Thymus (tissue), 11 donors: ENCODE data around the gene SNX20. TPM values are rescaled to one million over a fixed set of nuclear protein-coding genes. Genes with fewer than 3 reads are reported as not detected.

Experiments used
- DNase-seq, 9 donors: peaks; one replicate each; pipeline ENCODE4 v3.0.0-alpha.2; 2013; ENCODE audit warnings: low spot score in 9 of 9, low read depth in 6 of 9, missing footprints in 1 of 9
- H3K27ac ChIP-seq, 2 donors: one replicate each; pipeline ENCODE4 v1.5.1; 2013; ENCODE audit warnings: control low read depth in 1 of 2, low read depth in 1 of 2, low read length in 1 of 2, mild to moderate bottlenecking in 1 of 2, moderate library complexity in 1 of 2
- H3K27me3 ChIP-seq, 2 donors: one replicate each; pipeline ENCODE4 v1.5.1; 2013; ENCODE audit warnings: low read length in 1 of 2; ENCODE audit not compliant: control insufficient read depth in 2 of 2, insufficient read depth in 1 of 2
- H3K36me3 ChIP-seq, 2 donors: one replicate each; pipeline ENCODE4 v1.5.1; 2013; ENCODE audit warnings: low read length in 1 of 2, mild to moderate bottlenecking in 1 of 2, moderate library complexity in 1 of 2; ENCODE audit not compliant: control insufficient read depth in 2 of 2, insufficient read depth in 2 of 2
- H3K4me1 ChIP-seq, 2 donors: one replicate each; pipeline ENCODE4 v1.5.1; 2013; ENCODE audit warnings: low read length in 2 of 2; ENCODE audit not compliant: control insufficient read depth in 2 of 2, insufficient read depth in 2 of 2
- H3K4me3 ChIP-seq, 2 donors: one replicate each; pipeline ENCODE4 v1.5.1; 2013; ENCODE audit warnings: low read length in 2 of 2, control low read depth in 1 of 2, mild to moderate bottlenecking in 1 of 2
- H3K9me3 ChIP-seq, 2 donors: one replicate each; pipeline ENCODE4 v1.5.1; 2013; ENCODE audit warnings: low read length in 1 of 2, mild to moderate bottlenecking in 1 of 2; ENCODE audit not compliant: control insufficient read depth in 2 of 2, insufficient read depth in 1 of 2
- WGBS: extraction: QIAGEN DNeasy Blood & Tissue Kit; methylation state at CpG from one replicate; pipeline ENCODE4 v1.1.7; 2013; 5-methylcytosine and 5-hydroxymethylcytosine counted together
- polyA plus RNA-seq: library from polyadenylated mRNA; stranded (reverse); fragments of 200-250 nt; gene quantifications from one replicate; pipeline ENCODE4 v1.2.3, GENCODE V29; 2013
- total RNA-seq: library from RNA; stranded (reverse); fragments of 120-200 nt; gene quantifications from one replicate; pipeline ENCODE4 v1.2.4, GENCODE V29; 2013
- donor health status: healthy.

Gene SNX20
- total and polyA plus RNA-seq, 2 donors, result 25.0 to 34.2 TPM

- no peaks in the 10 kb centered on the region for H3K36me3 ChIP-seq
- no peaks in the 10 kb centered on the region for H3K9me3 ChIP-seq
- H3K27me3 ChIP-seq, result no peaks in the 10 kb centered on the region
- no peak for DNase-seq
- no peaks in the 10 kb centered on the region for H3K4me1 ChIP-seq
- 97% methylated on average over 10 of the region's 10 CpGs for whole genome bisulfite sequencing
- H3K4me3 ChIP-seq, result no peak overlapping the region
- no peak overlapping the region for H3K27ac ChIP-seq
Observed at GRCh38 chr16:50636753-50637374, 44.2 kb downstream of the SNX20 start.

- Histone ChIP-seq H3K4me1 (no peaks in the 10 kb centered on the region), H3K27me3 (no peaks in the 10 kb centered on the region), H3K27ac (no peak overlapping the region), H3K36me3 (no peaks in the 10 kb centered on the region), H3K4me3 (no peak overlapping the region), H3K9me3 (no peaks in the 10 kb centered on the region)
- DNase-seq, result no peak
- 82% methylated on average over 17 of the region's 17 CpGs for WGBS
Observed at GRCh38 chr16:50635505-50636392, 45.4 kb downstream of the SNX20 start.

- Histone ChIP-seq H3K9me3 (no peaks in the 10 kb centered on the region), H3K27ac (no peak overlapping the region), H3K36me3 (no peaks in the 10 kb centered on the region), H3K4me1 (no peaks in the 10 kb centered on the region), H3K27me3 (no peaks in the 10 kb centered on the region), H3K4me3 (no peak overlapping the region)
- 87% methylated on average over 1 of the region's 1 CpG for WGBS
- DNase-seq, result no peak
Observed at GRCh38 chr16:50634947-50635346, 46.2 kb downstream of the SNX20 start.

- no peaks in the 10 kb centered on the region for H3K4me1 ChIP-seq
- H3K27ac ChIP-seq, result no peak overlapping the region
- no peak overlapping the region for H3K4me3 ChIP-seq
- no peaks in the 10 kb centered on the region for H3K27me3 ChIP-seq
- H3K9me3 ChIP-seq, result no peaks in the 10 kb centered on the region
- no peak for DNase-seq
- H3K36me3 ChIP-seq, result no peaks in the 10 kb centered on the region
- WGBS, result 95% methylated on average over 7 of the region's 7 CpGs
Observed at GRCh38 chr16:50634090-50634489, 47.0 kb downstream of the SNX20 start.

- no peak overlapping the region for H3K4me3 ChIP-seq
- H3K36me3 ChIP-seq, result no peaks in the 10 kb centered on the region
- no peaks in the 10 kb centered on the region for H3K4me1 ChIP-seq
- H3K27ac ChIP-seq, result no peak overlapping the region
- no peaks in the 10 kb centered on the region for H3K27me3 ChIP-seq
- 95% methylated on average over 30 of the region's 30 CpGs for WGBS
- no peak for DNase-seq
- no peaks in the 10 kb centered on the region for H3K9me3 ChIP-seq
Observed at GRCh38 chr16:50632927-50633800, 47.9 kb downstream of the SNX20 start.

- DNase-seq, result no peak
- H3K9me3 ChIP-seq, result no peaks in the 10 kb centered on the region
- WGBS, result 96% methylated on average over 22 of the region's 22 CpGs
- no peak overlapping the region for H3K27ac ChIP-seq
- no peak overlapping the region for H3K4me3 ChIP-seq
- H3K27me3 ChIP-seq, result no peaks in the 10 kb centered on the region
- no peaks in the 10 kb centered on the region for H3K36me3 ChIP-seq
- H3K4me1 ChIP-seq, result peaks cover 8 to 10% of the 10 kb centered on the region in 2 donors
Observed at GRCh38 chr16:50631985-50632576, 49.0 kb downstream of the SNX20 start.

GRCh38 chr16:50631249-50631984, 49.7 kb downstream of the SNX20 start:
- H3K27me3 ChIP-seq, result no peaks in the 10 kb centered on the region

GRCh38 chr16:50630394-50631020, 50.6 kb downstream of the SNX20 start:
- Histone ChIP-seq H3K27ac (no peak overlapping the region), H3K4me1 (peaks cover 8 to 18% of the 10 kb centered on the region in 2 donors), H3K36me3 (no peaks in the 10 kb centered on the region), H3K27me3 (no peaks in the 10 kb centered on the region), H3K9me3 (no peaks in the 10 kb centered on the region), H3K4me3 (no peak overlapping the region)
- no peak for DNase-seq
- 98% methylated on average over 11 of the region's 11 CpGs for WGBS

More at GRCh38 chr16:50631249-50631984, 49.7 kb downstream of the SNX20 start:
- Histone ChIP-seq H3K27ac (no peak overlapping the region), H3K4me1 (peaks cover 8 to 16% of the 10 kb centered on the region in 2 donors), H3K4me3 (no peak overlapping the region), H3K36me3 (no peaks in the 10 kb centered on the region), H3K9me3 (no peaks in the 10 kb centered on the region)
- WGBS, result 94% methylated on average over 8 of the region's 8 CpGs
- no peak for DNase-seq
